Measurements from ENCODE around the gene ZBTB20. TPM values are rescaled to one million over a fixed set of nuclear protein-coding genes. Genes with fewer than 3 reads are reported as not detected.

Gene ZBTB20
- total RNA-seq, 1 donor from 2014 or later: 110 TPM

- DNase-seq (ENCODE audit: low spot score): no peak
These were observed 57.6 kb downstream of the ZBTB20 start for GRCh38 chr3:115089481-115089880.

DNA sequence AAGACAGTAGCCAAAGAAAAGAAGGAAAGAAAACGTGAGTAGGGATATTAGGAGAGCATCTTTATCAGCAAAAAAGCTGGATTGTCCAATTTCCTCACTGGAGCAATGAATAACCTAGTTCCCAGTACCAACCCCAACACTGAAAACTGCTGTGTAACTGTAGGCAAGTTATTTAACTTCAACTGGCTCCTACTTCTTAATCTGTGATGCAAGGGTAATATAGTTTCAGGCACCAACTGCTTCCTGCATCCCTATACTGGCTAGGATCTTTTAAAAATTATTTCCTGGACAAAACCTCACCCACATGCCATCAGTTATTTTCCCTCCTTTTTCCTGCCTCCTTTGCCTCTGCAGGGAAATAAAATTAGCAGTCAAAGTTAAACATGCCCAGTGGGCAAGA is 59.6 kb downstream of the ZBTB20 start:
- no peak for DNase-seq (ENCODE audit: low spot score)

DNA sequence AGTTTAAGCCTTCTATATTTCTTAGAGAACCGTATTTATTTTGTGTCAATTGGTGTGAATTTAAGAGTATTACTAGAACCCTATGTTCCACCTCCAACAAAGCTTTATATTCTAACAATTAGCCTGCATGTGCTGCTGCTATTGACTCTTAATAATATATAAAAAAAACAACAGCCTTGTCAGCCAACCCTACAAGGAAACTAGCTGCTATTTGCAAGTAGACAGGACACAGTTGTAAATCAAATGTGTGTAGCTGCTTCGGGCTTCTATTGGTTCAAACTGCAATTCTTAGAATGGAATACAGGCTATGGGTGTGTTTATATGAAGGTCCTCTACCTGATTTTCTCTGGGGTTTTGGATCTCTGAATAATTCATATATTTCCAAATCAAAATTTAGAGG is 60.7 kb downstream of the ZBTB20 start:
- no peak for DNase-seq (ENCODE audit: low spot score)

GRCh38 chr3:115085197-115085865 is 61.8 kb downstream of the ZBTB20 start:
- no peak for DNase-seq (ENCODE audit: low spot score)

- no peak for DNase-seq (ENCODE audit: low spot score)
These were observed 62.4 kb downstream of the ZBTB20 start for GRCh38 chr3:115084686-115085085.

- no peak for DNase-seq (ENCODE audit: low spot score)
These were observed 64.8 kb downstream of the ZBTB20 start for GRCh38 chr3:115082260-115082659.

DNA sequence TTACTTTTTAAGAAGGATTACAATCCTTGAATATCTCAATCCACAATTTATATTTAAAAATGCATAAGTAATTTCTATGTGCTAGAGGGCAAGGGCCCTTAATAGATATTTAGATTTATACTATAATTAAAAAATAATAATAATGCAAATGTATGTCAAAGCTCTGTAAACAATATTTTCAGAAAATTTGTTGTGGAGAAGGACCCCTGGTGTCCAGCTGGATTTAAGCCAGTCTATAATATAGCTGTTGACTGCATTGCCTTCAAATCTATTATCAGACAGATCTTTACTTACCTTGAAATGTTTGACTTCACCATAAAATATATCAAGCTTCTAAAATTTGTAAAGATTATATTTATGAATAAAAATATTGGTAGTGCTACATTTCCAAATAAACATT is 65.6 kb downstream of the ZBTB20 start:
- DNase-seq (ENCODE audit: low spot score): no peak

DNA sequence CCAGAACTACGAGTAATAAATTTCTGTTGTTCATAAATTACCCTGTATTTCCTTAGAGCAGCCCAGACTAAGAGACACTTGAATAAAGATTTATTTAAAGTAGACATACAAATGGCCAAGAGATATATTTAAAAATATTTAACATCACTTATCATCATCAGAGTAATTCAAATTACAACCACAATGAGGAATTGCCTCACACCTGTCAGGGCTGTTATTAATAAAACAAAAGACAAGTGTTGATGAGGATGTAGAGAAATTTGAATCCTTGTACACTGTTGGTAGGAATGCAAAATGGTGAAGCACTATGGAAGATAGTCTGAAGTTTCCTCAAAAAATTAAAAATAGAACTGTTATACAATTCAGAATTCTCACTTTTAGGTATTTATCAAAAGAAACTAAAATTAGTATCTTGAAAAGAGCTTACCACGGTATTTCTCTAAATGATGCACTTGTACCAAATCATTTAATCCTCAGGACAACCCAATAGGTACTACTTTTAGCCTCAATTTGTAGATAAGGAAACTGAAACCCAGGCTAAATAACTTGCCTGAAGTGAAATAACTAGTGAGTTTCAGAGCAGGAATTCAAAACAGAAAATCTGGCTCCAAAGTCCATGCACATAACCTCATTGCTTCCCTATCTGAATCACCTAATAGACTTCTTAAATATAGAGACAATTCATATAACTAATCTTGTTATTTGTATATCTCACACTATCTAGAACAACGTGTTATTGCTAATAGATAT is 69.4 kb downstream of the ZBTB20 start:
- no peak for DNase-seq (ENCODE audit: low spot score)

DNA sequence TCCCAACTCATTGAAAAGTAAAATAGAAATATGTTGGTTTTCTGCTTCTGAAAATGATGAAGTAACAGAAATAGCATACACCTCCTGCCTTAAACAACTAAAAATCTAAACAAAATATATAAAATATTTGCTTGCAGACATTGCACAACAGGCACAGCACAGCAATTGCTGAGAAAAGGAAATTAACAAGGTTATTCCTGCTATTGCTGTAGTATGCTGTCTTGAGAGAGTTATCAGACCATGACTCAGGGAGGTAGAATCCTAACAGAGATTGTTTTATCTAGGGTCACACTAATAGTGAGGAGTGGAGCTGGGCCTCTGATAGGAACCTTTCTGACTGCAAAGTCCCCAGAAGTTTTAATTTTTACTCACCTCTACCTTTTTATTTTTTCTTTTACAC is 72.6 kb downstream of the ZBTB20 start:
- no peak for DNase-seq (ENCODE audit: low spot score)

- no peak for DNase-seq (ENCODE audit: low spot score)
These were observed 74.6 kb downstream of the ZBTB20 start for GRCh38 chr3:115072265-115073021.

DNA sequence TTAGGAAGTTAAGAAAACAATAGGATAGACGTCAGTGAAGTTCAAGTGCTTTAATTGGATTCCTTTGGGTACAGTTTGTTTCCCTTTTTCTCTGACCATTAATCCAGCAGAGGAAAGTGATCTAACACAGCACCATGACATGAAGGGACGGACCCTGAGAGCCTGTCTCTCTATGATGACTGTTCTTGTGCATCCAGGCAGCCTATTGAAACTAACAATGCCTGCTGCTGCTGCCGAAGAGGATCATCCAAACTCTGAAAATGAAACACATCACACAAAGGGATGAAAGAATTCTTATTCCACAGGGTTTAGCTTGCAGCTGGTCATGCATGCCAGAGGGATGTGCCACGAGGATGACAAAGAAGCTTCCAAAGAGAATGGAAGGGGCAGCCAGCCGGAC is 75.5 kb downstream of the ZBTB20 start:
- DNase-seq (ENCODE audit: low spot score): no peak

DNA sequence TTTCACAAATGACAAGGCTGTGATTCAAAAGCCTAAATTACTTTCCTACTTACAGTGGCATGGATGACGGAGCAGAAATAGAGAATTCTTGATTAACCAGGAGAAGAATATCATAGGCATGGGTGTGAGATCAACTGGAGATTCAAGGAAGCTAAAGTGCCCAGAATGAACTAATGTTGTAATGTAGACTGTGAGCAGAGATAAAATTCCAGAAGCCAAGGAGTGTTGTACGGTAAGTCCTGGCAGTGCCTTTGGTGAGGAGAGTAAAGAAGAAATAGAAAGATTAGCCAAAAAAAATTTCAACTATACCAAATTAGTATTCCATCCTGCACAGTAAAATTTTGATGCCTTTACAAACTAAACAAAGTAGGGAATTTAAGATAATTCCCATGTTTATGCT is 75.9 kb downstream of the ZBTB20 start:
- no peak for DNase-seq (ENCODE audit: low spot score)

GRCh38 chr3:115068799-115069198 is 78.3 kb downstream of the ZBTB20 start:
- DNase-seq (ENCODE audit: low spot score): no peak

GRCh38 chr3:115062412-115062956 is 84.6 kb downstream of the ZBTB20 start:
- DNase-seq (ENCODE audit: low spot score): no peak

DNA sequence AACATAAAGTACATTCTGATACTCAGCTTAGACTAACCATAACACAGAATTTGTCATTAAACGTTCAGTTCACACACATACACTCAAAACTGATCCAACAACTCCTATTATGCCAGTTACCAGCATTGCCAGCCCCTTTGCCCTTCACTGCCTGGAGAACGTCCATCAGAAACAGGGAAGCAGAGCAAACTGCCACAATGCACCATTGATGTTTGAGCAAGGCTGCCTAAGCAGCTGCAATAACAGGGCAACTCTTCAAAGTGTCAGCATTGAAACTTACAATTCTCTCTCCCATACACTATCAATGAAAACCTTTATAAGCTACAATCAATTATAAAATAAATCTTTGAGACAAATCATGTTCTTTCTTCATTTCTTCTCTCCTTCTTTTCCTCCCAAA is 85.1 kb downstream of the ZBTB20 start:
- DNase-seq (ENCODE audit: low spot score): no peak

- no peak for DNase-seq (ENCODE audit: low spot score)
These were observed 94.2 kb downstream of the ZBTB20 start for GRCh38 chr3:115052906-115053305.

DNA sequence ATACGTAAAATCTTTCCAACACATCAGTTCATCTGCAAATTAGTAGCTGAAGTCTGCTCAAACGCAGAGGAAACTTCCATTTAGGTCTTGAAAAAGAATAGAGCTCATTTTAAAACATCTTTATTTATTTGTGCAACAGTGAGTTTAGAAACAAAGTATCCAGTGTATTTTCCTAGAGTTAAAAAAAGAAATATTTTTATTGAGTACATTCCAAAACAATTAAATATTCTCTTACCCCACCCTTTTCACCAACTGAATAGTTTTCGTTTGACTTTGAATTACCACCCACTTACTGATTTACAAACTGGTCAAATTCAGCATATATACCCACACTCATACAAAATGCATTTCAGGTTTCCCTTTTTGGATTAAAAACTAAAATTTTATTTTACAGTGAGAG is 104.7 kb downstream of the ZBTB20 start:
- DNase-seq (ENCODE audit: low spot score): no peak

- no peak for DNase-seq (ENCODE audit: low spot score)
These were observed 106.3 kb downstream of the ZBTB20 start for GRCh38 chr3:115040673-115041286.

DNA sequence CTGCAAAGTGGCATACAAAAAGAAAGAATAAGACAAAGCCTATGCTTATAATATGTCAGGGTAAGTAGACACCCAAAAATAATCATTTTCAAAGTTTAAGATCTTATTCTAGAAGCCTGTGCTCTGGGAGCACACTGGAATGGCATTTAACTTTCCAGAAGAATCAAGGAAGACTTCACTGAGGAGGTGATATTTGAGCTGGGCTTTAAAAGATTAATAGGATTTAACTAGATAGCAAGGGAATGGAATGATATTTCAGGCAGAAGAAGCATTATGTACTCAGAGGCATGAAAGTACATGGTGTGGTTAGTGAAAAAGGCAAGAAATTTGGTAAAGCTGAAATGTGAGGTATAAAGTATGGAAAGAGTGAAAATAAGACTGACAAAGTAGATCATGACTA is 106.8 kb downstream of the ZBTB20 start:
- no peak for DNase-seq (ENCODE audit: low spot score)

DNA sequence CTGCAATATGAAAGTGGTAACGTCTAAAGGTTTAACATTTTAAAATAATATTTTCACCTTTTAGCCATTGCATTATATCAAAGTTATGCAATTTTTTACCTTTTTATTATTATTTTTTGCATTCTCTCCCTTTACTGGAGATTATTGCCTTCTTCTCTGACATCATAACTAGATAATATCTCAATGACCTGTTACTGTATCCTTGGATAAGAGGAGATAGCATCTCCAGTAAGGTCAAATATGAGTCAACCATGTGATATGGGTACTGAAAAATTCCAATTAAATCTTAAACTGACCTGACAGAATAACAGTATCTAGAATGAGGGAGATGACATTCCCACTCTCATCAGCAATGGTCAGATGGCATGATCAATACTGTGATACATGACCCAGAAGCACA is 108.3 kb downstream of the ZBTB20 start:
- DNase-seq (ENCODE audit: low spot score): no peak

GRCh38 chr3:115022835-115023398 is 124.2 kb downstream of the ZBTB20 start:
- no peak for DNase-seq (ENCODE audit: low spot score)

GRCh38 chr3:115022199-115022598 is 124.9 kb downstream of the ZBTB20 start:
- no peak for DNase-seq (ENCODE audit: low spot score)
